NK-92 treated with Interleukin-12 subunit alpha and Interleukin-12 subunit beta, amount 100 ng/mL, for 24 hours (cell line): ENCODE data around the gene SEC14L5.
A peak's percentile ranks its signal among the peaks of the same experiment; 100 is the strongest.
"Not testable (repeated sequence)": the region's sequence is repeated elsewhere in the genome, so short reads cannot be mapped to it uniquely, and the experiment has no call there.

Experiments used
- DNase-seq: peaks from one replicate; lab custom pipeline; 2025; lab: John Stamatoyannopoulos, UW

Gene SEC14L5

GRCh38 chr16:4954714-4955113 lies 3.4 kb upstream of the SEC14L5 start:
- DNase-seq, result no peak

DNA sequence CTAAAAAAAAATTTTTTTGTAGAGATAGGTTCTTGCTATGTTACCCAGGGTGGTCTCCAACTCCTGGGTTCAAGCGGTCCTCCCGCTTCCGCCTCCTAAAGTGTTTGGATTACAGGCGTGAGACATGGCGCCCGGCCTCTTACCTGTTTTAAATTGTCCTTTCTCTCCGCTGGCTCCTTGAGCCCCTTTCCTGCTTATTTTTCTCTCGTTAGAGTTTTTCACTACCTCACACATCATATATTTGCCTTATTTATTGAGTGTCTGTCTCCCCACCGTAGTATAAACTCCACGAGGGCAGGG lies 760 bp upstream of the SEC14L5 start:
- no peak for DNase-seq

DNA sequence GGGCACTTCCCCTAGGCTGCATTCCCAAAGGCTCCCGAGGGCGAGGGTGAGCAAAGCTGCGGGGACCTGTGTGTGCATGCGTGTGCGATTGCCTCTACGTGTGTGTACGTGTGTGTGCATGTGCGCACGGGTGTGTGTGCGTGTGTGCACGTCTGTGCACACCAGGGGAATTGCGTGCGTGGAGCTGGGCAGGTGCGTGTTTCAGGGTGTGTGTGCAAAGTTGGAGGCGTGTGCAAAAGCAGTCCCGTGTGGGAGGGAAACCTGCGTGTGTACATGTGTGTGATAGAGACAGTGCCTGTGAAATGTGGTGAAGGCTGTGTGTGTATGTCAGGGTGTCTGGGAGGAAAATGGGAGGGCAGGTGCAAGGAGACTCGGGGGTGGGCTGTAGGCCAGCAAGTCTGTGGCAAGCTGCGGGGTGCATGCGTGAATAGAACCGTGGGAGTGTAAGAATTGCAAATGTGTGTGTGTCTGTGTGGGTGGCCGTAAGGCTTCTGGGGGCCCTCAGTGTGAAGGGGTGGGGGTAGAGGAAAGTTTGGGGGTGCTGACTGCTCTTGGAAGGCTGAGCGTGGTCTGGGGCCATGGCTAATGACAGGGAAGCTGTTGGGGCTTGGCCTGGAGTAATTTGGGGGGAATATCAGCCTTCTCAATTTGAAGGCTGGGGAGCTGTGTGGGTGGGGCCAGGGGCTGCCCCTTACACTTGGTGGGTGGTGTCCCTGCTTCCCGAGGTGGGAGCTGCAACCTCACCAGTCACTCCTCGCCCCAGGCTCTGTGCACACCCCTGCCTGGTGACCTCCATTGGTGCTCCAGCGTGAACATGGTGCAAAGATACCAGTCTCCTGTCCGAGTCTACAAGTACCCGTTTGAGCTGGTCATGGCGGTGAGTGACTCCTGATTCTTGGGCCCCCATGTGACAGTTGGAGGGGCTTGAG lies 644 bp downstream of the SEC14L5 start:
- no peak for DNase-seq

DNA sequence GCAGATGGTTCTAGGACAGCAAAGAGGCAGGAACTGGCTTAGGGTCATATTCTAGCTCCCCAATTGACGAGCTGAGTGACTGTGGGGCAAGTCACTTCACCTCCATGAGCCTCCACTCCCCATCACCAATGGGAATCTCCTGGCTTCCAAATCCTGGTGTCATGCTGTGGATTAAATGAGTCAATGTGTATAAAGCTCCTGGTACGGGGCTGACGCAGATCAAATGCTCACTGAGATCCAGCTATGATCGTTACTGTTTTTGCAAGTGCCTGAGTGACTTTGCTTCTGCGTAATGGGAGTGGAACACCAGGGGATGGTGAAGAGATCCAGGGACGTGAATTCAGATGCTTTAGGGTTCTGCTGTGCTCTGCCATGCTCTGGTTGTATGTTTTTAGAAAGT lies 2.4 kb downstream of the SEC14L5 start:
- no peak for DNase-seq

DNA sequence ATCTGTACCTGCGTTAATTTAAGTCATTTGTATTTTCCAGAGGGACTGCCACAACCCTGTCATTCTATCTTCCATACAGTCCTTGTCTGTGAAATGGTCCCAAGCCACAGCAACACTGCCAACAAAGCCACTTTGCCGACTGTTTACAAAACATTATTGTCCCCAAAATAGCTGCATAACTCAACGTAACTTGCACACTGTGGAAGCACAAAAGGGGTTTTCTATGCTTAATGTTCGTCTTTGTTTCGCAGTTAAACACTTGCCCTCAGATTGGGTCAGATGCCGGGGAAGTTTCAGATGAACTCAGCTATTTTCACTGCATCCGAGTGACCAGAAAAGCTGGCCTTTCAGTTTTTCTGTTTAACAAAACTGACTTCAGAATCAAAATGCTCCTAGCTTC lies 4.6 kb downstream of the SEC14L5 start:
- no peak for DNase-seq

DNA sequence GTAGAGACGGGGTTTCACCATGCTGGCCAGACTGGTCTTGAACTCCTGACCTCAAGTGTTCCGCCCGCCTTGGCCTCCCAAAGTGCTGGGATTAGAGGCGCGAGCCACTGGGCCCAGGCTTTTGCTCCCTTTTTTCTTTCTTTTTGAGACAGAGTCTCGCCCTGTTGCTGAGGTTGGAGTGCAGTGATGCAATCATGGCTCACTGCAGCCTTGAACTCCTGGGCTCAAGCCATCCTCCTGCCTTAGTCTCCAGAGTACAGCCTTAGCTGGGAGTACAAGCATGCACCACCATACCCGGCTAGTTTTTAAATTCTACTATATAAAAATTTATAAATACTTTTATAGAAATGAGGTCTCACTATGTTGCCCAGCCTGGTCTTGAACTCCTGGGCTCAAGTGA lies 5.4 kb downstream of the SEC14L5 start:
- DNase-seq, result not testable (repeated sequence)

- no peak for DNase-seq
Measured at GRCh38 chr16:4966736-4967453, 8.8 kb downstream of the SEC14L5 start.

DNA sequence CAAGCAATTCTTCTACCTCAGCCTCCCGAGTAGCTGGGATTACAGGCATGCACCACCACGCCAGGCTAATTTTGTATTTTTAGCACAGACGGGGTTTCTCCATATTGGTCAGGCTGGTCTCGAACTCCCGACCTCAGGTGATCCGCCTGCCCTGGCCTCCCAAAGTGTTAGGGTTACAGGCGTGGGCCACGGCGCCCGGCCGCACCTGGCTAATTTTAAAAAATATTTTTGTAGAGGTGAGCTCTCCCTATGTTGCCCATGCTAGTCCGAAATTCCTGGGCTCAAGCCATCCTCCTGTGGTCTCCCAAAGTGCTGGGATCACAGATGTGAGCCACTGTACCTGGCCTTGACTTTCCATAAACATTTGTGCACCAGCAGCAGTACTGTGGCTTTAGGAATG lies 10.1 kb downstream of the SEC14L5 start:
- not testable (repeated sequence) for DNase-seq

GRCh38 chr16:4968879-4969483 lies 10.9 kb downstream of the SEC14L5 start:
- DNase-seq, result no peak

DNA sequence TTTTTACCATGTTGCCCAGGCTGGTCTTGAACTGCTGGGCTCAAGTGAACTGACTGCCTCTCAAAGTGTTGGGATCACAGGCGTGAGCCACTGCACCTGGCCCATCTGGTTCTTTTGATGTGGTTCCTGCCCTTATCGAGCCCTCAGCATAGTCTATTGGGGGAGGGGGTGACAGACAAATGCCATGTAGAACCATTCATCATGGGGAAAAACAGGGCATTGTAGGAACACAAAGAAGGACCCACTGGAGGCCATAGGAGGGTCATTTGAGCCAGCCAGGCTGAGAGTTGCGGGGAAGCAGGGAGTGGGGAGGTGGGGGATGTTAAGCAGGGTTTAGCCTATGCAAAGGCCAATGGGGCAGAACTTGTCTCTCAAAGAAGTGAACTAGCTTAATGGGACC lies 11.9 kb downstream of the SEC14L5 start:
- DNase-seq, result no peak

DNA sequence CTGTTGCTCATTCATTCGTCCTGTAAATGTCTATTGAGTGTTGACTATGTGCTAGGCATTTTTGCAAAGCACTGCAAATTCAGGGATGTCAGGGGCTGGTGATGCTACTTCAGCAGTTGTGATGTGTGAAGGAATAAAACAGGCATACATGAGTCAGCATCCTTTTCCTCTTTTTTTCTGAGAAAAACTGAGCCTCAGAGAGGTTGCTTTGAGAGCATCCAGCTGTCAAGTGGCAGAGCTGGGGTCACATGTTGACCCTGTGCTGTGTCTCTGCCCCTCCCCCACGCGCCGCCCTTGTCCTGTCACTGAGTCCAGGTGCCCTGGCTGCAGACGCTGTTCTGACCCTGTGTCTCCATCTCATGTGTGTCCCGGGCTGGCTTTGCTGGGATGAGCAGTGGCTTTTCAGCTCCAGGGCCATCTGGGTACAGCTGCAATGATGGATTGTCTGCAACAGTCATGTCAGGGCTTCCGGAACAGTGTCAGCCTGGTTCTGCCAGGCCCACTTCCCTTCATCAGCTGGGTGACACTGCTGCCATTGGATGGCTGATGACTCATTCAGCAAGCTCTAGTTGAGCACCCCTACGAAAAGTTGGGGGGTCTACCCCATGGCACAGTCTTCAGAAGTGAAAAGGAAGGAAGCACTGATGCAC lies 14.9 kb downstream of the SEC14L5 start:
- DNase-seq, result peak; percentile 61

DNA sequence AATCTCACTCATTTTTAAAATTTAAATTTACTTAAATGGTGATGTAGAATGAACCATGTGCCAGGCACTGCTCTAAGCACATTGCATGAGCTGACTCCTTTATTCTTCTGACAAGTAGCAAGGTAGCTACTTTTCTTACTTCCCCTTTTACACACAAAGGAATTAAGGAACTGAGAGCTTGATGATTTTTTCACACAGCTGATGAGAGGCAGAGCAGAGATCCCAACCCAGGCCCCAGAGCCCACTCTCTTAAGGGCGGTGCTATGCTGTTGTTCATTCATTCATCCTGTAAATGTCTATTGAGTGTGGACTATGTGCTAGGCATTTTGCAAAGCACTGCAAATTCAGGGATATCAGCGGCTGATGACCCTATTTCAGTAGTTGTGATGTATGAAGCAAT lies 17.9 kb downstream of the SEC14L5 start:
- no peak for DNase-seq

- no peak for DNase-seq
Measured at GRCh38 chr16:4976611-4977145, 18.5 kb downstream of the SEC14L5 start.

DNA sequence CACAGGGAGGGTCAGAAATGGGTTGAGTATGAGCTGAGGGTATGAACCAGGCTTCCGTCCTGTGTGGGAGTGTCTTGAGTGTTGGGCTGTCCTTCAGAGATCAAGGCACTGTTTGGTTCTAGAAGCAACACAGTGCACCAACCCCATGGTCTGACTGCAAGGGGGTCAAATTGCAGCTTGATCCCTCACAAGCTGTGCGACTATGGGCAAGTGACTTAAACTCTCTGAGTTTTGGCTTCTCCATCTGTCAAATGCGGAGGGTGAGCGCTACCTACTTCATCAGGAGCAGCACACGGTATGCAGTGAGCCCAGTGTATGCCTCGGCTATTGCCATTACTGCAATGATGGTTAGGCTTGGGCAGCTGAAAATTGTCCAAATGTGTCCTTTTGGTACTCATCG lies 21.0 kb downstream of the SEC14L5 start:
- no peak for DNase-seq

GRCh38 chr16:4979736-4980660 lies 21.9 kb downstream of the SEC14L5 start:
- DNase-seq, result no peak

GRCh38 chr16:4980691-4981090 lies 22.6 kb downstream of the SEC14L5 start:
- no peak for DNase-seq

- DNase-seq, result no peak
Measured at GRCh38 chr16:4981473-4981872, 23.3 kb downstream of the SEC14L5 start.

GRCh38 chr16:4982056-4982867 lies 24.1 kb downstream of the SEC14L5 start:
- no peak for DNase-seq

DNA sequence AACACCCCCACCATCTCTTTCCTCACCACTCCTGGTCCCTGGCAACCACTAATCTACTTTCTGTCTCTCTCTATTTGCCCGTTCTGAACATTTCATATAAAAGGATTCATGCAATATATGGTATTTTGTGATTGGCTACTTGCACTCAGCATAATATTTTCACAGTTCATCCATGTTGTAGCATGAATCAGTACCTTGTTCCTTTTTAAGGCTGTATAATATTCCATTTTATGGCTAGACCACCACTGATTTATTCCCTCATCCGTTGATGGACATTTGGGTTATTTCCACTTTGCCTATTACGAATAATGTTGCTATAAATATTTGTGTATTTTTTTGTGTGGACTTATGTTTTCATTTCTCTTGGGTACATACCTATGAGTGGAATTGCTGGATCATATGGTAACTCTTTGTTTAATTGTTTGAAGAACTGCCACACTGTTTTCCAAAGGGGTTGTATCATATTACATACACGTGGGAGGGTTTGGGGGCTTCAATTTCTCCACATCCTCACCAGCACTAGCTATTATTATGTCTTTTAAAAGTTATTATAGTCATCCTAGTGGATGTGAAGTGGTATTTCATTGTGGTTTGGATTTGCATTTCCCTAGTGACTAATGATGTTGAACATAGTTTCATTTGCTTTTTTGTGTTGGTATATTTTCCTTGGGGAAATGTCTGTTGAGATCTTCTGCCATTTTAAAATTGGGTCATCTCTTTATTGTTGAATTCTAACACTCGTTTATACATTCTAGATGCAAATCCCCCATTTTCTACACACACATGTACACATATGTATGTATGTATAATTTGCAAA lies 26.3 kb downstream of the SEC14L5 start:
- no peak for DNase-seq

- DNase-seq, result no peak
Measured at GRCh38 chr16:4987250-4987579, 29.1 kb downstream of the SEC14L5 start.
